Measurements from ENCODE around the gene SNAP47. TPM values are rescaled to one million over a fixed set of nuclear protein-coding genes. Genes with fewer than 3 reads are reported as not detected.

Gene SNAP47
- total RNA-seq, 1 donor from 2014 or later = 32.3 TPM

DNA sequence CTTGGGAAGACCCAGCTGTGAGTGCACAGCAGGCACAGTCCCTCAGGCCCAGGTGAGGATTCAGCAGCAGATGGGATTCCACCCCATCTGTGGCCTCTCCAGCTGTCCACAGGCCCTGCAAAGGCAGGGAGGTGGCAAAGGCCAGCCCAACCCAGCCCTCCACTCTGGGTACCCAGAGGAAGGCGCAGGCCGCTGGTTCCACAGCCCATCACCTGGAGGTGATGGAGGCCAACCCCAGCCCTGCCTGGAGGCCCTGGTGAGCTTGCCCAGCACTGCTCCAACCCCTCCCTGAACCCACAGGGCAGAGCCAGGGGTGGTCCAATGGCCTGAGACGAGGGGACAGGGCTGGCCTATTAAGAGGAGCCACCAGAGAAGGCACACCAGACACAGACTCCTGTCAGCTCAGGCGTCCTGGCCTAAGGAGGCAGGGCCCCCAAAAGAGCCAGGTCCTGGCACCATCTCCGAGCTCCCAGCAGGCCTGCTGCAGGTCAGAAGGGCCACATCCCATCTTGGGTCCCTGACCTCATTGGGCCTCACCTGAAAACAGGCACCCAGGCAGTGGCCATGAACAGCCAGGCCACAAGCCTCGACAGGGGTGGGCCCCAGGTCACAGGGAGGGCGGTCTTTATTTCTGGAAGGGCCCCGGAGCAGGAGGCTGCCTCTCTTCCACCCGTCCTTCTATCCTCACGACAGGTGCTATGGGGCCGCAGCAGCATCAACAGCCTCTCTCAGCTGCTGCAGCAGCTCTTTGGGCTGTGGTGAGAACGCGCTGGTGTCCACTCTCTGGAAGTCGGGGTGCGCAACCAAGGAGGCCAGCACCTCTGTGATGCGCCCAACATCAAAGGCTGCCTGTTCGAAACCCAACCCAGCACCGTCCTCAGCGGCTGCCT, 3.3 kb upstream of the SNAP47 start:
- DNase-seq (ENCODE audit: low spot score) = no peak

DNA sequence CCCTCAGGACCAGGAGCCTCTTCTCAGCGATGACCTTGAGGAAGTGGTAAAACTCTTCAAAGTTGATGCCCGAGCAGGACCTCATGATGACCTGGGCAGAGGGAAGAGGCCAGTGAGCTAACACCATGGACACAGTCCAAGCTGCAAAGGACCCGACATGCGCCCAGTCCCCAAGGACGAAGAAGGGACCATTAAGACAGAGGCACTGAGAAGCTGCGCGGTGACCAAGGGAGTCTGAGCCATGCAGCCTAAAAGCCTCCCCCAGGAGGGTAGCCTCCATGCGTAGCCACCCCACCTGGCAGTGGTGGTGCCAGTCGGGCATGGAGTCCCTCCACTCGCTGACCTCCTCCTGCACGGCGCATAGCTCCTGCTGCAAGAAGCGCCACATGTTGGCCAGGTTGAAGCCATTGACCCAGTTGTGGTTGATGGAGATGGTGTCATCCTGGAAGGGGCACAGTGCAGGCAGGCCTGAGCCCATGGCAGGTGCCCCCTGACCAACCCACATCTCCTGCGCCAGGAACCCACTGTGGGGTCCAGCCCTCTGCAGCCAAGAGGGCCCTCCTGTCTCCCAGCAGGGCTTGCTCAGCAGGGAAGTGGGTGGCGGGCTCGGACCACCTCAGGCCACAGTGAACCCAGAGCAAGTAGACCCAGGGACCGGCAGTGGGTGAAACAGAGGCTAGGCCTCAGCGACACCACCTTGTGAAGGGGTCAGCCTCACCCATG, 2.5 kb upstream of the SNAP47 start:
- no peak for DNase-seq (ENCODE audit: low spot score)

DNA sequence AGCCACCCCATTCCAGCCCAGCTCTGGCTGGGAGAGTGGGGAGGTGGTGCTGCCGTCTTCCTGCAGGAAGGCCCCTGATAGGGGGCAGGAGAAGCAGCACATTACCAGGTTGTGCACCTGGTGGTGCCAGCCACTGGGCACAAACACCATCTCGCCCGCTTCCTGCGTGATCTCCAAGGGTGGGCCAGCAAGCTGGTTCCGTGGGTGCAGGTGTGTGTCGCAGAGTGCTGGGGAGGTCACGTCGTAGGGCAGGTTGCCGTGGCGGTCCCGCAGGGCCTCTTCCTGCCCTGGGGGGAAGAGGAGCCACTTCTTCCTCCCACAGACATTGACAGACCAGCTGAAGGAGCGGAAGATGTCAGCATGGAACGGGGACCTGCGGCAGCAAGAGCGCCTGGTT, 1.9 kb upstream of the SNAP47 start:
- no peak for DNase-seq (ENCODE audit: low spot score)

DNA sequence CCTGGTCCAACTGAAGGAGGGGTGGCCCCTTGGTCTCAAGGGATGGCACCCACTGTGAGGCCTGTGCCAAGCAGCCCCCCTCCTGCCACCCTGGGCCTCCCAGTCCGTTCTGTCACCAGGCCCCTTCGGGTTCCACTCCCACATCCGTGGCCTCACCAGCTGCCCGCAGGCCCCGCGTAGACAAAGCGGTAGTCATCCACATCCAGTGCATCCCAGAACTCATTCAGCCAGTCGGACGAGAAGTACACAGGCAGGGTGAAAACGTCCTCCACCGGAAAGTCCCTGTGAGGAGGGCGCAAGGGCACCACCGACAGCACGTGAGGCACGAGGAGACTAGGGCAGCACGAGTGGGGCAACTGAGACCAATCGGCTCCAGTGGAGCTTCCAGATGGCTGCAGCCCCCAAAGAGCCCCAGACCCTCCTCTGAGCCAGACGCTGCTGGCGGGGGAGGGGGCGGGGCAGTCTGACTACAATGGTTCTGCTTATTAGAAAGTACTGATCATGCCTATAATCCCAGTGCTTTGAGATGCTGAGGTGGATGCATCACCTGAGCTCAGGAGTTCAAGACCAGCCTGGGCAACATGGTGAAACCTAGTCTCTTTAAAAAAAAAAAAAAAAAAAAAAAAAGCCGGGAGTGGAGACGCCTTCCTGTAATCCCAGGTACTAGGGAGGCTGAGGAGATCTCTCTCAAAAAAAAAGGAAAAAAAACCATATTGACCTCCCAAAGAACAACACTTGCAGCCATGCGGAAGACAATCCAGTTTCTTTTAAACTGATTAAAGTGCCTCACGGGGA, 1.3 kb upstream of the SNAP47 start:
- DNase-seq (ENCODE audit: low spot score) = no peak

DNA sequence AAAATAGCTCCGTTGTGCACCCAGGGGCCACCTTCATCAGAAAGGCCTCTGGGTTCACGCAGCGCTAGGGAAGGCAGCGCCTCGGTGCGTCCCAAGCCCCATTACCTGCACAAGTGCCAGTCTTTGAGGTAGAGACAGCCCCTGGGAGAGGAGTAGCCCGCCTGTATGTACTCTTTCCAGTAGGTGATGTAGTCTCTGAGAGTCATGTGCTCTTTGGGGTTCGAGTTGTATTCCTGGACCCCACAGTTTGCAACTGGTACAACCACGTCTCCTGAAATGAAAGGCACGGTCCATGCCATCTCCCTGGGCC, 734 bp upstream of the SNAP47 start:
- DNase-seq (ENCODE audit: low spot score) = no peak

DNA sequence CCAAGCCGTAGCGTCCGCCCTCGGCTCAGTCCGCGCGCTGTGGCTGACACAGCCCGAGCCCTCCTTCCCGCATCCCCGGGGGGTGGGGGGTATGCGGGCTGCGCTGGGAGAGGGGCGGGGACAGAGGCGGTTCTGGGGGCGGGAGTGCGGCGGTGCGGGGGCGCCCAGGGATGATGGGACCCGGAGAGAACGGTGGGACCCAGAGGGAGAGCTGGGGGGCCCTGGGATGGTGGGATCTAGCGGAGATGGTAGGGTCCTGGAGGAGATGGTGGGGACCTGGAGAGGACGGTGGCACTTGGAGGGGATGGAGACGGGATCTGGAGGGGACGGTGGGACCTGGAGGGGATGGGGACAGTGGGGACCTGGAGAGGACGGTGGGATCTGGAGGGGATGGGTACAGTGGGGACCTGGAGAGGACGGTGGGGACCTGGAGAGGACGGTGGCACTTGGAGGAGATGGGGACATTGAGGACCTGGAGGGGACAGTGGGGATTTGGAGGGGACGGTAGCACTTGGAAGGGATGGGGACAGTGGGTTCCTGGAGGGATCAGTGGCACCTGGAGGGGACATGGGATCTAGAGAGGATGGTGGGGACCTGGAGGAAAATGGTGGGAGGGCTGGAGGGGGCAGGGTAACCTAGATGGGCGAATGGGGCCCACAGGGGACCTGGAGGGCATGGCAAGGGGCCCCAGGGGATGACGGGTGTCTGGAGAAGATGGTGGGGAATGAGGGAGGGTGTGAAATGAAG, 477 bp downstream of the SNAP47 start:
- DNase-seq (ENCODE audit: low spot score) = no peak

DNA sequence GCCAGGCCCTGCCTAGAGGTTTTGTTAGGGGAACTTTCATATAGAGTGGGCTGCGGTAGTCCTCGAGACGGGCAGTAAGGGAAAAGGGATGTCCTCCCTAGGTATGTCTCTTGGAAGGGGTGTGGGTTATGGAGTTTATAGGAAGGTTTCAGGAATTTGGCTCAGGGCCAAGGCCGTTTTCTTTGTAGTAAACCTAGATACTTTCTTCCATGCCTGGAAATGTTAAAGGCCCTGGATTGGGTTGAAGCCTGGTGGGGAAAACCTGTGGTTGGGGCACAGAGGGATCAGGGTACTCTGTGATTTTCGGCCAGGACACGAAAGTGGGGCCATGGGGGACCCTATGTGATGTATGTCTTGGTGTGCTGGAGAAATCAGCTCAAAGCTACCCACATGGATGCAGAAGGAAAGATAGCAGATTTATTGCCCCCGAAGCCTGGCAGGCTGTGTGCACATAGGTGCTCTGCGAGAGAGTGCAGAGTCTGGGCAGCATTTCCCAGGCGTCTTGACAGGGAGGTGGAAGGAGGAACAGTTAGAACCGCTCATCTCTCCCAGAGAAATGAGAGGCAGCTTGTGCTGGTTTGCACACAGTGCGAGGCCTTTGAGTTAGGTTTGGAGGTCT, 1.7 kb downstream of the SNAP47 start:
- no peak for DNase-seq (ENCODE audit: low spot score)

DNA sequence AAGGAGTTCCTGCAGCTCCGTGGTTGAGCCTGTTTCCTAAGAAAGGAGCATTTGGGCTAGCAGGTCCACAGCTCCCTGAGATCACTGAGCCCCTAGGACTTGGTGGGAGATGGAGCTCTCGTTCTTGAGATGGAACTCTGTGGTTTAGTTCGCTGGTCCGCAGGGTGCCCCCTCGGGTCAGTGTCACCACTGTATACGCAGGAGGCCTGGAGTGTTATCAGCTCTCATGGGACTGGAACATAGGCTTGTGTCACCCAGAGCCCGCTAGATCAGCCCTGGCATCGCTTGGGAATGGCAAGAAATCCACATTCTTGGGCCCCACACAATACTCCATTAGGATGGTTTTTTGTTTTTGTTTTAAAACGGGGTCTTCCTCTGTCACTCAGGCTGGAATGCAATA, 3.6 kb downstream of the SNAP47 start:
- no peak for DNase-seq (ENCODE audit: low spot score)

DNA sequence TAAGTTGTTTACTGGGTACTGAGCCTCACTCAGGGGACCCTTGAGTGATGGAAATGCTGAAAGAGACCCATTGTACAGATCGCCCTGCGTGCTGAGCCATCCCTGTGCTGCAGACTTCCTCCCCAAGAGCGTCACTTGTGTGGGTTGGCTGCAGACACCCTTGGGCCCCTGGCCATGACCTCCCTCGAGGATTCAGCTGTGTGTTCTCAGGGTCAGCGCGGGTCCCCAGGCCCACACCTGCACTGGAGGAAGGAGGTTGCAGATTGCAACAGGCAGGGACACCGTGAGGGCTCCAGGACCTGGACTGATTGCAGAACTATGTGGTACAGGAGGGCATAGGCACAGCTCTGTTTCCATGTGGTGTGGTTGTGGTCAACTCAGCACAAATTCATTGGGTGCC, 4.4 kb downstream of the SNAP47 start:
- DNase-seq (ENCODE audit: low spot score) = no peak

DNA sequence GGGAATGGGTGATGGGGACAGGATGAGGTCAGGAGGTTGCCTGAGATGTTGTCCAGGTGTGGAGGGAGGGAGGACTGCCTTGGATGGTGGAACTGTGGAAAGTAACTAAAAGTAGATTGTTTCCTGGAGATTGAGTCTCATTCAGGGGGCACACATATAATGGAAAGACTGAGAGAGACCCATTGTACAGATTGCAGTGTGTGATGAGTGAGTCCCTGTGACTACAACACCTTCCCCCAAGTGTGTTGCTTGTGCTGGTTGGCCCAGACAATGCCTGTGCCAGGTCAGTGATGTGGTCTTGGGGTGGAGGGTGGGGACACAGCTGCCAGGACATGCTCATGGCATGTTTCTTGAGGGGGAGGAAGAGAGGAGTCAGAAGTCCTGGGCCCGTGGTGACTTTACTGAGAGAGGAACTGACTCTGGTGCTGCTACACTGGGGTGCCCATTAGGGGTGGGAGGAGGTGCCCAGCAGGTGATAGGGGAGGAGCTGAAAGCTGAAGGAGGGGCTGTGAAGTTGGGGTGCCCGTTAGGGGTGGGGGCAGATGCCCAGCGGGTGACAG, 5.2 kb downstream of the SNAP47 start:
- DNase-seq (ENCODE audit: low spot score) = no peak

DNA sequence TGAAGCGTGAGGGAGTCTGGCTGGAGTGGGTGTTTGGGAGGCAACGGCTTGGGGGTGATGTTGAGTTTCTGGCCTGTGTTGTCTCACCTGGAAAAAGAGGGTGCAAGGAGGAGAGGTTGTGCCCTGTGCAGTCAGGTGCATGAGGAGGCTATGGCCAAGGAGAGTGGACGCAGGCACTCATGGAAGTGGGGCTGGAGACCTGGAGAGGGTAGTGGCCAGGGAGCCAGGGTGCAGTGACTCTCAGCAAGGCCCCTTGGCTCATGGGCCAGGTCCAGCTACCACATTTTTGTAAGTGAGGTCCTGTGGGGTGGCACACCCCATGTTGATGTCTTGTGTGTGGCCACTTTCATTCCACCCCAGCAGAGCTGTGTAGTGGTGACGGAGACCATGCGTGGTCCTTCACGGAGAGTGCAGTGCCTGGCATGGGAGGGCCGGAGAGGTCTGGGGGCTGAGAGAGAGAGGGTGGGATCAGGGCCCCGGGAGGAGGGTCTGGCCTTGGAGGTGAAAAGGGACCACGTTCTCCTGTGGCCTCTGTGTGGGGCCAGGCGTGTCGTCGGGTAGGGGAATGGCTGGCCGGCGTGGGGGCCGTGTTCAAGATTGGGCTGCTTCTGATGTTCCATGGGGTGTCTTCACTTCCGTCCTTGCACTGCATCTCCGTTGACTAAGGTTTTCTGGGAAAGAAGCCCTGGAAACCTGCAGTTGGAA, 6.1 kb downstream of the SNAP47 start:
- no peak for DNase-seq (ENCODE audit: low spot score)

DNA sequence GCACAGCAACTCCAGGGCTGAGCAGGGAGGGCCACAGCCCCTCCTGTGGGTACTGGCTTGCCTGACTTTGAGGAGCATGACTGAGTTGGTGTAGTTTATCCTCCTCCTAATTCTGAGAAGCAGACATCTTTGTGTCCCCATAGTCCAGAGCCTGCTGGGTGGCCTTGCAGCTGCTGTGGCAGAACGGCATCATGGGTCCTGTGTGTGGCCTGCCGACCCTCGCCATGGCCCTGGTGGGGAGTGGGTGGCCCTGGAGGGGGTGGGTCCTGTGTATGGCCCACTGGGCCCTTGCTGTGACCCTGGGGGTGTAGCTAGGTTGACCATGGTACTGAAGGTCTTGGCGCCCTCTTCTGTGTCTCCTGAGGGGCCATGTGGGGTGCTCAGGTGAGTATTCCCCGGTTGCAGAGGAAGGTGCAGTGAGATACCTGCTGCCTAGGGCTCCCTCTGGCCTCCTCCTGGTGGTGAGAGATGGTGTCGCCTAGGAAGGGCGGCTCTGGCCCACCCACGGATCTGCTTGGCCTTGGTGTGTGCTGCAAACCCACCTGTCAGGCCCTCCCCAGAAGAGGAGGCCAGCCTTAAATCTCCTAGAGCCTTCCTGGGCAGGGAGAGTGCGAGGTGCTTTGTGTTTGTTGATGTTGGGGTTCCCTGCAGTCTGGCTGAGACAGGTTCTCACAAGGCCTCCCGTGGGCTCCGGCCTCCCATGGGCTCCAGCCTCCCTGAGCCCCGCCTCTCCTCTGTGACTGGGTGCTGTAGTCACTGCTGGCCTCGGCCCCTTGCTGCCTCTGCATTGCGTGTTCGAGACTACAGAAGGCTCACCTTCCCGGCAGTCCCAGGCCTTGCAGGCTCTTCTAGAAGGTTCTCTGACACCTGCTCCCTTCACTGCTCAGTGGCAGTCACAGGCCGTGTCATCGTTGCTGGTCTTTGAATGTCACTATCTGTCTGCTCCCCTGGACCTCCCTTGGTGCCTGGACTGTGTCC, 7.8 kb downstream of the SNAP47 start:
- no peak for DNase-seq (ENCODE audit: low spot score)

DNA sequence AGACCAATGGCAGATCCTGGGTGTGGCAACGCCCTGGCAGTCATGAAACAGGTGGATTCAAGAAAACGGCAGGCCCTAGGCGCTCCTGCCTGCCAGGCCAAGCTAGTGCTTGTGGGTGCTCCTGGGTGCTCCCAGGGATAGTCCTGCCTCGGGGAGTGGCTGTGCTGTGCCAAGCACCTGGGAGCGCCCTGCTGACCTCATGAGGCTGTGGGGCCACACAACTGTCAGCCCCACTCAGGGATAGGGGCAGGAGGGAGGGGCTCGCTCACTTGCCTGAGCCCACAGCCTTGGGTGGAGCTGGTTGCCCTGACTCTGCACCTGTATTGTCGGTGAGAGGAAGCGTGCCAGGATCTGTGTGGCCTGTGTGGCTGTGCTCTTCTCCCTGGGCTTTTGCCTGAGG, 9.4 kb downstream of the SNAP47 start:
- DNase-seq (ENCODE audit: low spot score) = no peak

DNA sequence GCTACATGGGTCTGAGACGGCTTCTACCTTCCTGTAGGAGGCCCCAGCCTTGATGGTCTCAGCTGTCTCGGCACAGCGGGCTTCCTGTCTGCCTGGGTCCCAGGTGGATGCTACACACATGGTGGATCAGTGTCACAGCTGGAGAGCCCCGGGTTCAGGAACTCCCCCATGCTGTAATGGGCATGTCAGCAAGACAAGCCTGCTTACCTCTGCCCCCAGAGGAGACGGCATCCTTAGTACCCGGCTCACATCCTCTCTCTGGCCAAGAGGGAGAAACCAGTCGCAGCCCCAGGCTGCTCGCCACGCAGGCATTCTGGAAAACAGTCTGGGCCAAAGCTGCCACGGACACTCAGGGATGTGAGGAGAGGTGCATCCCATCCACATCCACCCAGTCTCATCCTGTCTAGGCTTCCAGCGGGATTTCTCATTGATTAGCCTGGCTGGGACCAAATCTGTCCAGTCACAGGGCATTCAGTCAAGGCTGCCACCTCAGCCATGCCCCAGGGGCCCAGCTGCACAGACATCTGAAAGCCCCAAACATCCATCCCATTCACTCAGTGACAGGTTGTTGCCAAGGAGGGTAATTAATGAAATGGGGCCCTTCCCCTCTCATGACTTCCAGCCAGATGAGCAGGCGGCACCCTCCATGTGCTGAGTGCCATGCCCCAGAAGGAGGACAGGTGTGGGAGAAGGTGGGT, 10.5 kb downstream of the SNAP47 start:
- no peak for DNase-seq (ENCODE audit: low spot score)

DNA sequence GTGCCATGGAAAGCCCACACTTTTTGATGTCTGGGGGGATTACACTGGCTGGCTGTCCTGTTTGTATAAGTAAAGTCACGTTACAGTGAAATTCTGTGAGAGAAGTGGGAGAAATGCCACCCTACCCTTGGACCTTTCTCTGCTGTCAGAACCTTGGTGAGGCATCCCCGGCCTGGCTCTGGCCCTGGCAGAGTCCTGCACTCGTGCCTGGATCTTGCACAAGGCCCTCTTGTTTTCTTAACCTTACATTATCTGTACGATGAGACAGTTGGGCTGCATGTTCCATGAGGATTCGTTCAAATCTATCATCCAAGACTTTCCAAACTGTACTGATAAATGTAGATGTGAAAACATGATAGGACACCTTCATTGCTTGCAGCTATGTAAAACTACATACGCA, 11.4 kb downstream of the SNAP47 start:
- DNase-seq (ENCODE audit: low spot score) = no peak

DNA sequence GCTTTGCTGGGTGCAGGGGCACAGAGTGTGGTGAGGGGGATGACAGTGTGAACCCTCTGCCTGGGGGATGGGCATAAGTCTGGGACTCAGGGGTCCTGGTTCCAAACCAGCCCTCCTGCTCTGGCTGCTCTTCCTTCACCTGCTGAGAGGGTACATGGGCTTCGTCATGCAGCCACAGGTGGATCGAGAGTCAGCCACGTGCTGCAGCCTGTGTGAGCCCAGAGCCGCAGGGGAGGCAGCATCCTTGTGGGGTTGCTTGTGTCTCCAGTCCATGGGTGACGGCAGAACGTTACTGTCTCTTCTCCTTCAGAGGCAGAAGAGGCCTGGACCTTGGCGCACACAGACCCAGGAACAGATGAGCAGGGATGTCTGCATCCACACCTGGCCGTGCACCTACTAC, 12.1 kb downstream of the SNAP47 start:
- no peak for DNase-seq (ENCODE audit: low spot score)

DNA sequence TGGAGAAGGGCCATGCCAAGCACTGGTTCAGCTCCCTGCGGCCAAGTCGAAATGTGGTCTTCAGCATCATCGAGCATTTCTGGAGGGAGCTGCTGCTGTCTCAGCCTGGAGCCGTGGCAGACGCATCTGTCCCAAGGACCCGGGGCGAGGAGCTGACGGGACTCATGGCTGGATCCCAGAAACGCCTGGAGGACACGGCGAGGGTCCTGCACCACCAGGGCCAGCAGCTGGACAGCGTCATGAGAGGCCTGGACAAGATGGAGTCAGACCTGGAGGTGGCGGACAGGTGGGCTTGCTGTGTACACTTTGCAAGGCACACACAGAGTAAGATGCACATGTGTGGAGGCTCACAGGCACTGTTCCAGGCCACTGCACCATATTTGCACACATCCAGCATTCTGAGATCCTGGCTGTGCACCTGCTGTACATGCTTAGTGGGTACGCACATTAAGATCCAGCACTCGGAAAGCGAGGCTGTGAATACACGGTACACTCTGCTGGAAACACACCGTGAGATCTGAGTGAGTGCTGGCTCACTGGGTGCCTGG, 12.8 kb downstream of the SNAP47 start:
- DNase-seq (ENCODE audit: low spot score) = no peak

DNA sequence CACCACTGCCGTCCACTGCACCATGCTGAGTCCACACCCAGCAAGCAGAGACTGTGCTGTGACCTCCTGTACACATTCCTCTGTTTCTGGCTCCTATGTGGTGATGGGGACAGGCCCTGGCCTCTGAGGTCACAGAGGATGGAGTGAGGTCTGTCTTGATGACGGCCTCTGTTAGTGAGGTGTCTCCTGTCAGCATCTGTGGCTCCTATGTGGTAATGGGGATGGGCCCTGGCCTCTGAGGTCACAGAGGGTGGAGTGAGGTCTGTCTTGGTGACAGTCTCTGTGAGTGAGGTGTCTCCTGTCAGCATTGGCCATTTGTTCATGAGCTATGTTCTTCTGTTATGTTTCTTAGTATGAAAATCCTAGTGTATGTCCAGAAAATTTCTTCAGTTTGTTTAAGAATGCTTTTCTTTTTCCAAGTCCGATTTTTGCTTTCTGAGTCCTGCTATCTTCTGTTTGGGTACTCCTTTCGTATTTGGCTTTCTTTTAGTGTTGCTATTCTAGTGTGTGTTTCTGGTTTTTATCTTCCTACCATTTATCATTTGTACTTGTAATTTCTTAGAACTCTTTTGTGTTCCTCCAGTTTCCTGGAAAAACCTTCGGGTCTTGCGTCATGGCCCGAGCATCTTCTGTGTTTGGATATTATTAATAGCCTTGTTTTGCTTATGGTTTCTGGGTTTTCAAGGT, 13.4 kb downstream of the SNAP47 start:
- peak; percentile 72 for DNase-seq (ENCODE audit: low spot score)

Measured in mucosa of gallbladder (tissue), 1 donor.